Activated CD4-positive, alpha-beta T cell treated with anti-CD3 and anti-CD28 coated beads, Interleukin-2, amount 10 ng/mL, durations not matched to agents 7 days and 5 days (primary cell): ENCODE measurements around the gene HTT-AS. TPM values are rescaled to one million over a fixed set of nuclear protein-coding genes. Genes with fewer than 3 reads are reported as not detected.
A peak's percentile ranks its signal among the peaks of the same experiment; 100 is the strongest.

Experiments used
- CTCF ChIA-PET: fragments of 350-600 bp; sonication (Branson Sonifier 250); formaldehyde crosslinking; loops from one replicate; lab custom pipeline; 2021; ENCODE audit warnings: antibody characterized with exemption; lab: Charles Lee
- POLR2A ChIA-PET: fragments of 350-600 bp; sonication (Branson Sonifier 250); formaldehyde crosslinking; loops from one replicate; lab custom pipeline; 2021; ENCODE audit warnings: antibody characterized with exemption; lab: Charles Lee
- DNase-seq: peaks from one replicate; pipeline ENCODE4 v3.0.0-alpha.2; 2020
- H3K27ac Mint-ChIP-seq: one replicate; pipeline ENCODE4 v1.8.0; 2021; ENCODE audit warnings: mild to moderate bottlenecking, moderate library complexity, mixed read lengths
- H3K27me3 Mint-ChIP-seq: one replicate; pipeline ENCODE4 v1.8.0; 2021; ENCODE audit warnings: mixed read lengths
- H3K36me3 Mint-ChIP-seq: one replicate; pipeline ENCODE4 v1.8.0; 2021; ENCODE audit warnings: low read depth, mixed read lengths
- H3K4me1 Mint-ChIP-seq: one replicate; pipeline ENCODE4 v1.8.0; 2021; ENCODE audit warnings: mixed read lengths
- H3K4me3 Mint-ChIP-seq: one replicate; pipeline ENCODE4 v1.8.0; 2021; ENCODE audit warnings: mild to moderate bottlenecking, moderate library complexity, mixed read lengths
- H3K9me3 Mint-ChIP-seq: one replicate; pipeline ENCODE4 v1.8.0; 2021; ENCODE audit warnings: mixed read lengths
- total RNA-seq, 2 experiments: library from RNA; stranded (reverse); gene quantifications; one replicate each; pipeline ENCODE4 v1.2.3, GENCODE V29; 2021

HTT-AS gene
- total RNA-seq, 2 experiments from 2014 or later = not detected

DNA sequence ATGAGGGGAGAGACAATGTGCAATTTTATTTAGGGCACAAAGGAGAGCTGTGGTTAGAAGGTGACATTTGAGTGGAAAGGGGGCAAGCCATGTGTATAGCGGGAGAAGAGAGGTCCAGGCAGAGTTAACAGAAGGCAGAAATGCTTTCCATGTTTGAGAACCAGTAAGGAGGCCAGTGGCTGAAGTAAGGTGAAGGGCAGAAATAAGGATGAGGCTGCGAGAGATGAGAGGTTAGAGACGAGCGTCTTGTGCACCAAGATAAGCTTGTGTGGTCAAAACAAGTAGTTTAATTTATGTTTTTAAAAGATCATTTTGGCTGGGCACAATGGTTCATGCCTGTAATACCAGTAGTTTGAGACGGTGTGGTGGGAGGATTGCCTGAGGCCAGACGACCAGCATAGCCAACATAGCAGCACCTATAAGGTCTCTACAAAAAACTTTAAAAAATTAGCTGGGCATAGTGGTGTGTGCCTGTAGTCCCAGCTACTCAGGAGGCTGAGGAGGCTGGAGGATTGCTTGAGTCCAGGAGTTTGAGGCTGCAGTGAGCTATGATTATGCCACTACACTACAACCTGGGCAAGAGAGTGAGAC lies 8.7 kb upstream of the HTT-AS start:
- CTCF ChIA-PET = interaction anchor here (0.6 to 0.9 kb wide), 4 partner anchors 30 to 44 kb away, joined by 3 read pairs; no protein-coding TSS in a partner anchor
- POLR2A ChIA-PET = no interaction called here
- DNase-seq = no peak
- H3K36me3 Mint-ChIP-seq = peaks cover 26% of the 10 kb centered on the region
- no peak overlapping the region for H3K27ac Mint-ChIP-seq
- no peaks in the 10 kb centered on the region for H3K27me3 Mint-ChIP-seq
- peaks cover 56% of the 10 kb centered on the region for H3K4me1 Mint-ChIP-seq
- H3K4me3 Mint-ChIP-seq = no peak overlapping the region
- no peaks in the 10 kb centered on the region for H3K9me3 Mint-ChIP-seq

- DNase-seq = no peak
- H3K27ac Mint-ChIP-seq = no peak overlapping the region
- no peak overlapping the region for H3K4me3 Mint-ChIP-seq
- H3K4me1 Mint-ChIP-seq = peaks cover 62% of the 10 kb centered on the region
- no peaks in the 10 kb centered on the region for H3K9me3 Mint-ChIP-seq
- no peaks in the 10 kb centered on the region for H3K27me3 Mint-ChIP-seq
- ChIA-PET POLR2A (no interaction called here), CTCF (interaction anchor here (0.6 kb wide), 1 partner anchor 31 kb away, joined by 3 read pairs; no protein-coding TSS in a partner anchor)
- peaks cover 20% of the 10 kb centered on the region for H3K36me3 Mint-ChIP-seq
Measured at GRCh38 chr4:3079694-3080123, 5.4 kb upstream of the HTT-AS start.

DNA sequence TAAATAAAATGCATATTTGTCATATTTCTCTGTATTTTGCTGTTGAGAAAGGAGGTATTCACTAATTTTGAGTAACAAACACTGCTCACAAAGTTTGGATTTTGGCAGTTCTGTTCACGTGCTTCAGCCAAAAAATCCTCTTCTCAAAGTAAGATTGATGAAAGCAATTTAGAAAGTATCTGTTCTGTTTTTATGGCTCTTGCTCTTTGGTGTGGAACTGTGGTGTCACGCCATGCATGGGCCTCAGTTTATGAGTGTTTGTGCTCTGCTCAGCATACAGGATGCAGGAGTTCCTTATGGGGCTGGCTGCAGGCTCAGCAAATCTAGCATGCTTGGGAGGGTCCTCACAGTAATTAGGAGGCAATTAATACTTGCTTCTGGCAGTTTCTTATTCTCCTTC lies 3.5 kb upstream of the HTT-AS start:
- POLR2A ChIA-PET = no interaction called here
- CTCF ChIA-PET = no interaction called here
- Mint-ChIP-seq H3K27me3 (no peaks in the 10 kb centered on the region), H3K4me3 (peak overlapping the region; percentile 4), H3K4me1 (peaks cover 49% of the 10 kb centered on the region), H3K27ac (peak overlapping the region; percentile 41), H3K9me3 (no peaks in the 10 kb centered on the region), H3K36me3 (peaks cover 13% of the 10 kb centered on the region)
- peak; percentile 12 for DNase-seq

GRCh38 chr4:3075652-3075981 lies 1.3 kb upstream of the HTT-AS start:
- ChIA-PET POLR2A (no interaction called here), CTCF (interaction anchor here (0.6 kb wide), 1 partner anchor 305 kb away, joined by 3 read pairs; no protein-coding TSS in a partner anchor)
- no peaks in the 10 kb centered on the region for H3K9me3 Mint-ChIP-seq
- peak overlapping the region; percentile 91 for H3K4me3 Mint-ChIP-seq
- no peaks in the 10 kb centered on the region for H3K27me3 Mint-ChIP-seq
- peak overlapping the region; percentile 90 for H3K27ac Mint-ChIP-seq
- peaks cover 7% of the 10 kb centered on the region for H3K36me3 Mint-ChIP-seq
- H3K4me1 Mint-ChIP-seq = peaks cover 34% of the 10 kb centered on the region
- DNase-seq = no peak

- no peaks in the 10 kb centered on the region for H3K27me3 Mint-ChIP-seq
- ChIA-PET POLR2A (no interaction called here), CTCF (interaction anchor here (0.6 kb wide), 1 partner anchor 305 kb away, joined by 3 read pairs; no protein-coding TSS in a partner anchor)
- H3K4me3 Mint-ChIP-seq = peak overlapping the region; percentile 91
- peak; percentile 53 for DNase-seq
- no peaks in the 10 kb centered on the region for H3K9me3 Mint-ChIP-seq
- H3K36me3 Mint-ChIP-seq = peaks cover 4% of the 10 kb centered on the region
- H3K27ac Mint-ChIP-seq = peak overlapping the region; percentile 90
- peaks cover 31% of the 10 kb centered on the region for H3K4me1 Mint-ChIP-seq
Measured at GRCh38 chr4:3074846-3075651, 711 bp upstream of the HTT-AS start.

DNA sequence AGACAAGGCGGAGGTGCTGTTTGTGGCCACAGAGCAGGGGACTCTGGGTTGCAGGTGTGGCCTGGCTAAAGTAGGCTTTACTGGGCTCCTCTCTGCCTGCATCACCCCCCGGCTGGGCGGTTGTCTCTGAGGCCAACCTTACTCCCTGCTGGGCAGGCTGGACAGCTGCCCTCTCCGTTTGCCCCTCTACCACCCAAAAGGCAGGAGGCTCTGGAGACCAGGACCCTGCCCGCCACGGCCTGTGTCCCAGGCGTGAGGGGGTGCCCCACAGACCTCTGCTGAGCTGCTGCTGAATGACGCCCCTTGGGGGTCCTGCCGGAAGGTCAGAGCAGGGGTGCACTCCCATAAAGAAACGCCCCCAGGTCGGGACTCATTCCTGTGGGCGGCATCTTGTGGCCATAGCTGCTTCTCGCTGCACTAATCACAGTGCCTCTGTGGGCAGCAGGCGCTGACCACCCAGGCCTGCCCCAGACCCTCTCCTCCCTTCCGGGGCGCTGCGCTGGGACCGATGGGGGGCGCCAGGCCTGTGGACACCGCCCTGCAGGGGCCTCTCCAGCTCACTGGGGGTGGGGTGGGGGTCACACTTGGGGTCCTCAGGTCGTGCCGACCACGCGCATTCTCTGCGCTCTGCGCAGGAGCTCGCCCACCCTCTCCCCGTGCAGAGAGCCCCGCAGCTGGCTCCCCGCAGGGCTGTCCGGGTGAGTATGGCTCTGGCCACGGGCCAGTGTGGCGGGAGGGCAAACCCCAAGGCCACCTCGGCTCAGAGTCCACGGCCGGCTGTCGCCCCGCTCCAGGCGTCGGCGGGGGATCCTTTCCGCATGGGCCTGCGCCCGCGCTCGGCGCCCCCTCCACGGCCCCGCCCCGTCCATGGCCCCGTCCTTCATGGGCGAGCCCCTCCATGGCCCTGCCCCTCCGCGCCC lies 920 bp downstream of the HTT-AS start:
- H3K36me3 Mint-ChIP-seq = no peaks in the 10 kb centered on the region
- no peaks in the 10 kb centered on the region for H3K9me3 Mint-ChIP-seq
- ChIA-PET POLR2A (no interaction called here), CTCF (interaction anchor here (0.6 to 2.0 kb wide), 5 partner anchors 12 to 685 kb away, joined by 3 to 7 read pairs (median 3); no protein-coding TSS in a partner anchor)
- peak overlapping the region; percentile 16 for H3K4me3 Mint-ChIP-seq
- H3K27ac Mint-ChIP-seq = peak overlapping the region; percentile 19
- DNase-seq = peak; percentile 8
- H3K27me3 Mint-ChIP-seq = no peaks in the 10 kb centered on the region
- H3K4me1 Mint-ChIP-seq = peaks cover 21% of the 10 kb centered on the region

DNA sequence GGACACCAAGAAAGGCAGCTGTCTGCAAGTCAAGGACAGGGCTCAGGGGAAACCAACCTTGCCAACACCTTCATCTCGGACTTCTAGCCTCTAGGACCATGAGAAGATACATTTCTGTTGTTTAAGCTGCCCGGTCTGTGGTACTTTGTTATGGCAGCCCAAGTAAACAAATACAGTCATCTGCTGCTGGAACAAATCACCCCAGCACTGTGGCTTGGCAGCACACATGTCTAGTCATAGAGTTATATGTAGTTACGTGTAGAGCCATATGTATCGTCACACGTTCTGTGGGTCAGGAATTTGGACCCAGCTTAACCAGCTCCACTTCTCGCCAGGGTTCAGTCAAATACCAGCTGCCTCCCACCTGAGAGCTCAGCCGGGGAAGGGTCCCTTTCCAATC lies 2.5 kb downstream of the HTT-AS start:
- CTCF ChIA-PET = interaction anchor here (2.0 kb wide), 1 partner anchor 11 kb away, joined by 7 read pairs; no protein-coding TSS in a partner anchor
- POLR2A ChIA-PET = no interaction called here
- H3K27ac Mint-ChIP-seq = peak overlapping the region; percentile 14
- H3K4me3 Mint-ChIP-seq = no peak overlapping the region
- no peaks in the 10 kb centered on the region for H3K27me3 Mint-ChIP-seq
- H3K4me1 Mint-ChIP-seq = peaks cover 14% of the 10 kb centered on the region
- no peak for DNase-seq
- no peaks in the 10 kb centered on the region for H3K36me3 Mint-ChIP-seq
- H3K9me3 Mint-ChIP-seq = no peaks in the 10 kb centered on the region

DNA sequence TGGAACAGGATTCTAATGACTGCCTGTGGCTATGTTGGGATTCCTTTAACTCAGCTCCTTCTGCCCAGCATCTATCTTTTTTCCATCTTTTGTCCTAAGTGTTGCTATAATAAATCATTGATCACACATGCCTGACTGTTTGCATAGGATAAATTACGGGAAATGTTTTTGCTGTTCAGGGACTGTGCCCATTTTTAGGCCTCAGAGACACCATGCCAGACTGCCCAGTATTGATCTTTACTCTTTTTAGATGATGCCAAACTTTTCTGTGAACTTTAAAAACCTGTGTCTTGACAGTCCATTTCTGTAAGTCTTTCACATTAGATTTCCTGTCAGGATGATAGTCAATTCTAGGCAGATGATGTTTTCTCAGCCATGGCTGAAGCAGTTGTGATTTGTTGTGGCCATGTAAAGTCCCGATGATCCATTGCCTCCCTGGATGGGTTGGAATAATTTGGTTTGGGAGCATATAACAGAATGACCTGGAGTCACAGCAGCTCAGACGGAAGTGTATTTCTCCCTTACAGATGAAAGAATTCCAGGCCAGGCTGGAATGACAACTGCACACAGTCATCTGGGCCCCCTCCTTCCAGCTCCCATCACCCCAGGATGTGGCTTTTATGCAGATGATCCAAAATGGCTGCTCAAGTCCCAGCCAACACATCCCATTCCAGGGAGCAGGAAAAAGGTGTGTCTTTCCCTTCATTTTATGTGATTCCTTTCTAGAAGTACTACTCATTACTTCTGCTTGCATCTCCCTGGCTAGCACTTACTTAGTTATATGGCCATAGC lies 3.4 kb downstream of the HTT-AS start:
- Mint-ChIP-seq H3K27ac (no peak overlapping the region), H3K9me3 (no peaks in the 10 kb centered on the region), H3K4me1 (peaks cover 7% of the 10 kb centered on the region), H3K27me3 (no peaks in the 10 kb centered on the region), H3K4me3 (no peak overlapping the region), H3K36me3 (no peaks in the 10 kb centered on the region)
- ChIA-PET POLR2A (no interaction called here), CTCF (interaction anchor here (0.5 to 2.0 kb wide), 3 partner anchors 10 to 115 kb away, joined by 3 to 7 read pairs (median 4); no protein-coding TSS in a partner anchor)
- no peak for DNase-seq

GRCh38 chr4:3069661-3070199 lies 4.6 kb downstream of the HTT-AS start:
- Mint-ChIP-seq H3K4me3 (no peak overlapping the region), H3K27me3 (peaks cover 2% of the 10 kb centered on the region), H3K4me1 (no peaks in the 10 kb centered on the region), H3K27ac (no peak overlapping the region), H3K36me3 (no peaks in the 10 kb centered on the region), H3K9me3 (no peaks in the 10 kb centered on the region)
- ChIA-PET CTCF (no interaction called here), POLR2A (no interaction called here)
- no peak for DNase-seq

- Mint-ChIP-seq H3K4me1 (no peaks in the 10 kb centered on the region), H3K27me3 (peaks cover 5% of the 10 kb centered on the region), H3K9me3 (no peaks in the 10 kb centered on the region), H3K4me3 (no peak overlapping the region), H3K36me3 (no peaks in the 10 kb centered on the region), H3K27ac (no peak overlapping the region)
- no peak for DNase-seq
- ChIA-PET POLR2A (no interaction called here), CTCF (interaction anchor here (0.8 kb wide), 1 partner anchor 20 kb away, joined by 3 read pairs; no protein-coding TSS in a partner anchor)
Measured at GRCh38 chr4:3067473-3068001, 6.8 kb downstream of the HTT-AS start.

- H3K27me3 Mint-ChIP-seq = peaks cover 5% of the 10 kb centered on the region
- no peak overlapping the region for H3K27ac Mint-ChIP-seq
- no peak overlapping the region for H3K4me3 Mint-ChIP-seq
- CTCF ChIA-PET = no interaction called here
- H3K9me3 Mint-ChIP-seq = no peaks in the 10 kb centered on the region
- DNase-seq = no peak
- POLR2A ChIA-PET = no interaction called here
- H3K36me3 Mint-ChIP-seq = no peaks in the 10 kb centered on the region
- H3K4me1 Mint-ChIP-seq = no peaks in the 10 kb centered on the region
Measured at GRCh38 chr4:3066836-3067400, 7.4 kb downstream of the HTT-AS start.
